ENCODE measurements around the gene INPP4A.

The INPP4A gene

GRCh38 chr2:98608962-98609604 is 164.4 kb downstream of the INPP4A start:
- TF ChIP-seq, protein P1, sequence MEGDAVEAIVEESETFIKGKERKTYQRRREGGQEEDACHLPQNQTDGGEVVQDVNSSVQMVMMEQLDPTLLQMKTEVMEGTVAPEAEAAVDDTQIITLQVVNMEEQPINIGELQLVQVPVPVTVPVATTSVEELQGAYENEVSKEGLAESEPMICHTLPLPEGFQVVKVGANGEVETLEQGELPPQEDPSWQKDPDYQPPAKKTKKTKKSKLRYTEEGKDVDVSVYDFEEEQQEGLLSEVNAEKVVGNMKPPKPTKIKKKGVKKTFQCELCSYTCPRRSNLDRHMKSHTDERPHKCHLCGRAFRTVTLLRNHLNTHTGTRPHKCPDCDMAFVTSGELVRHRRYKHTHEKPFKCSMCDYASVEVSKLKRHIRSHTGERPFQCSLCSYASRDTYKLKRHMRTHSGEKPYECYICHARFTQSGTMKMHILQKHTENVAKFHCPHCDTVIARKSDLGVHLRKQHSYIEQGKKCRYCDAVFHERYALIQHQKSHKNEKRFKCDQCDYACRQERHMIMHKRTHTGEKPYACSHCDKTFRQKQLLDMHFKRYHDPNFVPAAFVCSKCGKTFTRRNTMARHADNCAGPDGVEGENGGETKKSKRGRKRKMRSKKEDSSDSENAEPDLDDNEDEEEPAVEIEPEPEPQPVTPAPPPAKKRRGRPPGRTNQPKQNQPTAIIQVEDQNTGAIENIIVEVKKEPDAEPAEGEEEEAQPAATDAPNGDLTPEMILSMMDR (IDR thresholded peaks at IDR 0.05), result no peak
- H3K27me3 Mint-ChIP-seq (ENCODE audit: low read depth, poor library complexity), result no peaks in the 10 kb centered on the region
- no peaks in the 10 kb centered on the region for H3K9me3 Mint-ChIP-seq
- peak overlapping the region; percentile 98 for H3K27ac Mint-ChIP-seq
- peak overlapping the region; percentile 92 for H3K4me3 Mint-ChIP-seq
- peaks cover 40% of the 10 kb centered on the region for H3K4me1 Mint-ChIP-seq
- H3K36me3 Mint-ChIP-seq (ENCODE audit: low read depth), result peaks cover 29% of the 10 kb centered on the region
- DNase-seq, result peak; percentile 41

DNA sequence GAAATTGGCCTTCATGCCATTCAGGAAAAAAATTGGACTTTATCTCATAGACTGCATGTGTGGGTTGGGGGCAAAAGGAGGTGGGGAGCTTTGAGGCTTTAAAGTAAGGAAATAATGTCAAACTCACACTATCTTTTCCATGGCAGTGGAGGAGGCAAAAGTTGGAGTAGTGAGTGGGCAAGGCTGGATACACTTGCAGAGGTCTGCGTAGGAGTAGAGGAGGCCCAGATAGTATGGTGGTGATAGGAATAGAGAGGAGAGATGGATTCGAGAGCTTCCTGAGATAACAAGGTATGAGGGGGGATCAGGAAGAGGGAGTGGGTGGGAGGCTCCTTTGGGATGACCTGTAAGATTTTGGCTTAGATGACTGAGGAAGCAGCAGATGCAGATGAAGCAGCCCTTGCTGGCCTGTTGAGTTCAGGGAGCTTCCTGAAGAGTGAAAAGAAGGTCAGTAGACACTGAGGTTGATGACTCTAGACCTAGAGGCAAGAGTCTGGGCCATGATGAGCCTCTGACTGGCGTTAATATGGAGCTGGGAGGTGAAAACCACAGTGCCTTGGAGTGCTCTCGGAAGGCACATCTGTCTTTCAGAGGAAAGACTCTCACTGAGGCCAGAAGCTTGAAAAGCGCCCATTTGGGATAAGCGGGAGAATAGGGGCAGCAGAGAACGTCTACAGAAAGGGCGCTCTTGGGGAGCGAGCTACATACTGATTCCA is 169.5 kb downstream of the INPP4A start:
- Mint-ChIP-seq H3K27me3 (ENCODE audit: low read depth, poor library complexity) (no peaks in the 10 kb centered on the region), H3K36me3 (ENCODE audit: low read depth) (peaks cover 60% of the 10 kb centered on the region), H3K4me1 (peaks cover 23% of the 10 kb centered on the region), H3K9me3 (no peaks in the 10 kb centered on the region), H3K4me3 (no peak overlapping the region), H3K27ac (peak overlapping the region; percentile 59)
- TF ChIP-seq, protein P1 (IDR thresholded peaks at IDR 0.05), result no peak
- DNase-seq, result no peak

GRCh38 chr2:98615481-98615880 is 170.8 kb downstream of the INPP4A start:
- no peak for DNase-seq
- Mint-ChIP-seq H3K9me3 (no peaks in the 10 kb centered on the region), H3K27me3 (ENCODE audit: low read depth, poor library complexity) (no peaks in the 10 kb centered on the region), H3K4me1 (peaks cover 10% of the 10 kb centered on the region), H3K36me3 (ENCODE audit: low read depth) (peaks cover 59% of the 10 kb centered on the region), H3K4me3 (no peak overlapping the region), H3K27ac (no peak overlapping the region)
- TF ChIP-seq, protein P1 (IDR thresholded peaks at IDR 0.05), result no peak

GRCh38 chr2:98617149-98617548 is 172.5 kb downstream of the INPP4A start:
- no peak overlapping the region for H3K4me3 Mint-ChIP-seq
- TF ChIP-seq, protein P1 (IDR thresholded peaks at IDR 0.05), result no peak
- H3K36me3 Mint-ChIP-seq (ENCODE audit: low read depth), result peaks cover 43% of the 10 kb centered on the region
- H3K27ac Mint-ChIP-seq, result no peak overlapping the region
- no peaks in the 10 kb centered on the region for H3K27me3 Mint-ChIP-seq (ENCODE audit: low read depth, poor library complexity)
- no peaks in the 10 kb centered on the region for H3K4me1 Mint-ChIP-seq
- H3K9me3 Mint-ChIP-seq, result no peaks in the 10 kb centered on the region
- no peak for DNase-seq

DNA sequence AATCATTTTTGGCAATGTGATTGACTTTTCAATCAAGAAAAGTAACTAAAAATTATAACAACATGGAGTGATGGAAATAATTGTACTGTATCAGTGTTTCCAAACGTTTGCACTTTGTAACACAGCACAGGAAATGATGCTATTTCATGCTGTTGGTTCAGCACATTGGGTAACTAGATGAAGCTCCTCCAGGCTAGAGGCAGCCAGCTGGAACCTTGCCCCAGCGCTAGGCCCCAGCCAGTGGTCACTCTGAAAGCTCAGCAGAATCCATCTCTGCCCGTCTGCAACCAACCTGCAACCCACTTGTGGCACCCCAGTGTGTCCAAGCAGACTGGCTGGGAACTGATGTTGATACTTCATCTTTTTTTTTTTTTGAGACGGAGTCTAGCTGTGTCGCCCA is 179.0 kb downstream of the INPP4A start:
- DNase-seq, result no peak
- no peak overlapping the region for H3K4me3 Mint-ChIP-seq
- no peaks in the 10 kb centered on the region for H3K36me3 Mint-ChIP-seq (ENCODE audit: low read depth)
- peaks cover 12% of the 10 kb centered on the region for H3K4me1 Mint-ChIP-seq
- no peak overlapping the region for H3K27ac Mint-ChIP-seq
- peaks cover 3% of the 10 kb centered on the region for H3K27me3 Mint-ChIP-seq (ENCODE audit: low read depth, poor library complexity)
- H3K9me3 Mint-ChIP-seq, result peaks cover 8% of the 10 kb centered on the region
- TF ChIP-seq, protein P1 (IDR thresholded peaks at IDR 0.05), result no peak

Measured in nephron progenitor cell (in vitro differentiated cells).